Thymus (tissue), 11 donors: Measurements from ENCODE around the gene POP5. TPM values are rescaled to one million over a fixed set of nuclear protein-coding genes. Genes with fewer than 3 reads are reported as not detected.

Experiments
- DNase-seq, 9 donors: peaks; one replicate each; pipeline ENCODE4 v3.0.0-alpha.2; 2013; ENCODE audit warnings: low spot score in 9 of 9, low read depth in 6 of 9, missing footprints in 1 of 9
- H3K27ac ChIP-seq, 2 donors: one replicate each; pipeline ENCODE4 v1.5.1; 2013; ENCODE audit warnings: control low read depth in 1 of 2, low read depth in 1 of 2, low read length in 1 of 2, mild to moderate bottlenecking in 1 of 2, moderate library complexity in 1 of 2
- H3K27me3 ChIP-seq, 2 donors: one replicate each; pipeline ENCODE4 v1.5.1; 2013; ENCODE audit warnings: low read length in 1 of 2; ENCODE audit not compliant: control insufficient read depth in 2 of 2, insufficient read depth in 1 of 2
- H3K36me3 ChIP-seq, 2 donors: one replicate each; pipeline ENCODE4 v1.5.1; 2013; ENCODE audit warnings: low read length in 1 of 2, mild to moderate bottlenecking in 1 of 2, moderate library complexity in 1 of 2; ENCODE audit not compliant: control insufficient read depth in 2 of 2, insufficient read depth in 2 of 2
- H3K4me1 ChIP-seq, 2 donors: one replicate each; pipeline ENCODE4 v1.5.1; 2013; ENCODE audit warnings: low read length in 2 of 2; ENCODE audit not compliant: control insufficient read depth in 2 of 2, insufficient read depth in 2 of 2
- H3K4me3 ChIP-seq, 2 donors: one replicate each; pipeline ENCODE4 v1.5.1; 2013; ENCODE audit warnings: low read length in 2 of 2, control low read depth in 1 of 2, mild to moderate bottlenecking in 1 of 2
- H3K9me3 ChIP-seq, 2 donors: one replicate each; pipeline ENCODE4 v1.5.1; 2013; ENCODE audit warnings: low read length in 1 of 2, mild to moderate bottlenecking in 1 of 2; ENCODE audit not compliant: control insufficient read depth in 2 of 2, insufficient read depth in 1 of 2
- WGBS: extraction: QIAGEN DNeasy Blood & Tissue Kit; methylation state at CpG from one replicate; pipeline ENCODE4 v1.1.7; 2013; 5-methylcytosine and 5-hydroxymethylcytosine counted together
- polyA plus RNA-seq: library from polyadenylated mRNA; stranded (reverse); fragments of 200-250 nt; gene quantifications from one replicate; pipeline ENCODE4 v1.2.3, GENCODE V29; 2013
- total RNA-seq: library from RNA; stranded (reverse); fragments of 120-200 nt; gene quantifications from one replicate; pipeline ENCODE4 v1.2.4, GENCODE V29; 2013
- donor health status: healthy.

POP5 gene
- total and polyA plus RNA-seq, 2 donors, result 55.4 to 95.1 TPM

DNA sequence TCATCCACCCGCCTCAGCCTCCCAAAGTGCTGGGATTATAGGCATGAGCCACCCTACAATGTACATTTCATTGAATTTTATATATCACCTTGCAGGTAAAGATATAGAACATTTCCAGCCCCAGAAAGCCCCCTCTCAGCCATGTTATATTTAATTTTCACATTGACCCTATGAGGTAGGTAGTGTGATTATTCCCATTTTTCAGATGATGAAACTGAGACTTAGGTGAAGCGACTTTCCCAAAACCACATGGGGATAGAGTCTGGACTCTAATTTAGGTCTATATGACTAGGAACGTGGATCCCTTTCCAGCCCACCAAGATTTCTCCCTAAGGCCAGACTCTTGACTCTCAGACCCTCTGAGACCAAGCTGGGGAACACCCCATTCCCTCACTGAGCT lies 15.7 kb upstream of the POP5 start:
- H3K4me3 ChIP-seq, result no peak overlapping the region
- 97% methylated on average over 3 of the region's 3 CpGs for WGBS
- no peaks in the 10 kb centered on the region for H3K4me1 ChIP-seq
- no peak for DNase-seq
- H3K36me3 ChIP-seq, result no peaks in the 10 kb centered on the region
- no peaks in the 10 kb centered on the region for H3K9me3 ChIP-seq
- H3K27ac ChIP-seq, result no peak overlapping the region
- peaks cover 0 to 19% of the 10 kb centered on the region in 2 donors for H3K27me3 ChIP-seq

DNA sequence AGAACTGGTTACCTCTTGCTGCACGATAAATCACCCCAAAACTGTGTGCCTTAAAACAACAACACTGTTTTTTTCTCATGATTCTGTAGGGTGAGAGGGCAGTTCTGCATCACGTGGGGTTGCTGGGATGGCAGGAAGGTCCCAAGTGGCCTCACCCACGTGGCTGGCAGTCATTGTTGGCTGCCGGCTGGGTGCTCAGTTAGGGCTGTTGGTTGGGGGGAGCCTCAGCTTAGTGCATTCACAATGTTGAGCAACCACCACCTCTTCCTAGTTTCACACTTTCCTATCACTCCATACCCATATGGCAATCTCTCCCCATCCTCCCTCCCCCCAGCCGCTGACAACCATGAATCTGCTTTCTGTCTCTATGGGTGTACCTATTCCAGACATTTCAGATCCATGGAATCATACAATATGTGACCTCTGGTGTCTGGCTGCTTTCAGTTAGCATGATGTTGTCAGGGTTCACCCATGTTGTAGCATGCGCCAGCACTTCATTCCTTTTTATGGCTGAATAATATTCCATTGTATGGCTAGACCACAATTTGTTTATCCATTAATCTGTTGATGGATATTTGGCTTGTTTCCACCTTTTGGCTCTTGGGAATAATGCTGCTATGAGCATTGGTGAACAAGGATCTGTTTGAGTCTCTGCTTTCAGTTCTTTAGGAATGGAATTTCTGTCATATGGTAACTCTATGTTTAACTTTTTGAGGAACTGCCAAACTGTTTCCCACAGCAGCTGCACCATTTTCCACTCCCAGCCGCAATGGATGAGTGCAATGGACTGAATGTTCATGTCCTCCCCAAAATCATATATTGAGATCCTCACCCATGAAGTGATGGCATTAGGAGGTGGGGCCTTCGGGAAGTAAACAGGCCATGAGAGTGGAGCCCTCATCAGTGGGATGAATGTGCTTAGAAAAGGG lies 11.2 kb upstream of the POP5 start:
- Histone ChIP-seq H3K36me3 (no peaks in the 10 kb centered on the region), H3K4me1 (no peaks in the 10 kb centered on the region), H3K9me3 (no peaks in the 10 kb centered on the region), H3K4me3 (no peak overlapping the region), H3K27ac (no peak overlapping the region), H3K27me3 (peaks cover 0 to 4% of the 10 kb centered on the region in 2 donors)
- DNase-seq, result no peak
- 91% methylated on average over 8 of the region's 8 CpGs for WGBS

DNA sequence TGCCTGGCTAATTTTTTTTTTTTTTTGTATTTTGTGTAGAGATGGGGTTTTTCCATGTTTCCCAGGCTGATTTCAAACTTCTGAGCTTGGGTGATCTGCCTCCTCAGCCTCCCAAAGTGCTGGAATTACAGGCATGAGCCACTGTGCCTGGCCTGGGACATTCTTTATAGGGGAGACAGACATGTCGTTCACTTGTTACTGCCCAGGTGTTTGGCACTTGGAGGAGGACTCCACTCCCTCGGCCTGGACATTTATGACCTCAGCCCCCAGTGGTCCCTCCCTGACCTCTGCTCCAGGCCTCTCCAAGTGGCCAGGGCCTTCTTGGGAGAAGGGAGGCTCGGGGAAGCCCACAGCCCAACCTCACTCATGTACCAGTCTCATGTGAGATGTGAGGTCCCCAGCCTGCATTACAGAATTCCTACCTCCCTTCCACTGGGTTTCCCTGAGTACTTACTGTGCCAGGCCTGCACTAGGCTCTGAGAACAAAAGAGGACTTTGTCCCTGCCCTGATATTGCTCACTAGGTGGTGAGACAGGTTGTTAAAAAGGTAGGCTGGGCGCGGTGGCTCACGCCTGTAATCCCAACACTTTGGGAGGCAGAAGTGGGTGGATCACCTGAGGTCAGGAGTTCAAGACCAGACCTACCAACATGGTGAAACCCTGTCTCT lies 9.7 kb upstream of the POP5 start:
- Histone ChIP-seq H3K9me3 (no peaks in the 10 kb centered on the region), H3K36me3 (no peaks in the 10 kb centered on the region), H3K4me1 (no peaks in the 10 kb centered on the region), H3K4me3 (no peak overlapping the region), H3K27ac (no peak overlapping the region), H3K27me3 (peaks cover 3 to 7% of the 10 kb centered on the region in 2 donors)
- 94% methylated on average over 6 of the region's 6 CpGs for WGBS
- no peak for DNase-seq

DNA sequence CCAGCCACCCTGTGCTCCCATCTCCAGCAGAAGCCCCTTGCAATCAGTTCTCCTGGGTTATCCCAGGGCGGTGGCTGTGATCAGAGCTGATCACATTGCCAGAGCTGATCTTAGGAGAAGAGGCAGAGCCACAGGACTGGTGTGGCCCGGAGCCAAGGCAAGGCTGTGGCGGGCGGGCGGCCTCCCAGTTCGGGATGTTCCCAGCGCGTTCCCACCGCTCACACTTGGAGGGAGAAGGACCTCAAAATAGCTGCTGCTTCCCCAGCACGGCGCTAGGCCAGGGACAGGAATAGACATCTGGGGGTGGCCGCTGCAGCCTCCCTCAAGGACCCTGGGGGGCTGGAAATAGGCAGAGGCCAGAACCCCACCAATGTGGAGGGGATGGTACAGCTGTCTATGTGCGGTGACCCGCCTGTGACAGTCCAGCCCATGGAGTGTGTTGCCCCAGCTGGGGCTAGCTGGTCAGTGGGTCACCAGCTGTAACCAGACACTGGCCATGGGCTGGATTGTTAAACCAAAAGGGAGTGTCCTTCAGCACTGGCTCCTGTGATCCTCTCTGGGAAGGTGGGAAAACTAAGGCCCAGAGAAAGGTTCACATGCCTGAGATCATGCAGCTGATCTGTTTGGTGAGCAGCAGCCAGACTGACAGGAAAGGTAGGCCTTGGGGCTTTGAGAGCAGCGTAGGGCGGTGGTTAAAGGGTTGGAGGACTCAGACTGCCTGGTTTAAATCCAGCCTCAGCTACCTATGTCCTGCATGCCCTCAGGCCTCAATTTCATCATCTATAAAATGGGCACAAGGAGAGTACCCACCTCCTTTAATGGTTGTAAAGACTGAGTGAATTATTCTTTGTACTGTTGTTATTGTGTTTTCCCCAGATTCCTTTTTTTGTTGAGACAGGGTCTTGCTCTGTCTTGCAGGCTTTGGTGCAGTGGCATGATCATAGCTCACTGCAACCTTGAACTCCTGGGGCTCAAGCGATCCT lies 8.0 kb upstream of the POP5 start:
- 95% methylated on average over 17 of the region's 17 CpGs for WGBS
- Histone ChIP-seq H3K27me3 (peaks cover 12 to 24% of the 10 kb centered on the region in 2 donors), H3K4me1 (peaks cover 4% of the 10 kb centered on the region in 2 donors), H3K9me3 (no peaks in the 10 kb centered on the region), H3K36me3 (no peaks in the 10 kb centered on the region), H3K4me3 (no peak overlapping the region), H3K27ac (no peak overlapping the region)
- DNase-seq, result no peak

DNA sequence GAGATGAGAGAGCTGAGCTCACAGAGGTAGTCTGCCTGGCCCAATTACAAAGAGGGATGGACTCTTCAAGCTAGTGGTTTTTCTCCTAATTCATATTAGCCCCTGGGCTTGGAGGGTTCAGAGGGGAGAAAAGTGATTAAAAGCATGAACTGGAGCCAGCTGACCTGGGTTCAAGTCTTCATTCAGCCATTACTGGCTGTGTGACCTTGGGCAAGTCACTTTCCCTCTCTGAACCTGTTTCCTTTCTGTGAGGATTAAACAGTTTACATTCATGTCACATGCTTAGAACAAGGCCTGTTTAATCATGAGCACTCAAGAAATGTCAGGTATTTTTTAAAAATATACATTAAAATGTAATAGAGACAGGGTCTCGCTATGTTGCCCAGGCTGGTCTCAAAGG lies 7.2 kb upstream of the POP5 start:
- Histone ChIP-seq H3K4me3 (no peak overlapping the region), H3K9me3 (no peaks in the 10 kb centered on the region), H3K4me1 (peaks cover 4 to 12% of the 10 kb centered on the region in 2 donors), H3K27me3 (peaks cover 20 to 32% of the 10 kb centered on the region in 2 donors), H3K27ac (no peak overlapping the region), H3K36me3 (no peaks in the 10 kb centered on the region)
- 97% methylated on average over 1 of the region's 1 CpG for WGBS
- no peak for DNase-seq

DNA sequence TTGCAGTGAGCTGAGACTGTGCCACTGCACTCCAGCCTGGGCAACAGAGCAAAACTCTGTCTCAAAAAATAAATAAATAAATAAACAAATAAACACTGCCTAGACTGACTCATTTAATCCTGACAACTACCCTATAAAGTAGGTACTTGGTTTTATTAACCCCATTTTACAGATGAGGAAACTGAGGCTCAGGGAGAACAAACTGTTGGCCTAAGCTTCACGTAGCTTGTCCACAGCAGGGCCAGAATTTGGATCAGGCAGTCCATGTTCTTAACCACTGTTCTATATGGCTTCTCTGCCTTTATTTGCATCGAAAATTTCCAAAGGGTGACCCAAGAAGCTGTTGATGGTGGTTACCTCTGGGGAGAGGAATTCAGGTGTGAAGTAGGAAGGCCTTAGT lies 5.7 kb upstream of the POP5 start:
- no peak for DNase-seq
- H3K4me3 ChIP-seq, result no peak overlapping the region
- H3K9me3 ChIP-seq, result no peaks in the 10 kb centered on the region
- no peak overlapping the region for H3K27ac ChIP-seq
- H3K4me1 ChIP-seq, result peaks cover 4 to 16% of the 10 kb centered on the region in 2 donors
- peaks cover 20 to 35% of the 10 kb centered on the region in 2 donors for H3K27me3 ChIP-seq
- H3K36me3 ChIP-seq, result no peaks in the 10 kb centered on the region
- WGBS, result 96% methylated on average over 2 of the region's 2 CpGs

DNA sequence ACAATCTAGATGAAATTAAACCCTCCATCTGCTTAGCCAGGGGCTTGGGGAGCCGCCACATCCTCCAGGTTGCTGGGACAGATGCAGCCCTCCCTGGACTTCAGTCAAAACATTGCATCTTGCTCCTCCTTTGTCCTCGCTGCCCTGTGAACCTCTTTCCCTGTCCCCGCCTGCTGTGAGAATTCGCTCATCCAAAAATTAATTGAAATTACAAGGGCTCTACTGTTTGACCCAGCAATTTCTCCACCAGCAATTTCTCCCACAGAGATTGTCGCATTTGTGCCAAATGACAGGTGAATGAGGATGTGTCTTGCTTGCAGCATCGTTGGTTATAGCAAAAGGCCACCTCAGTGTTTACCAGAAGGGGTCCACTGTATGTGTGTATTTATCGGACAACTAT lies 5.0 kb upstream of the POP5 start:
- Histone ChIP-seq H3K9me3 (no peaks in the 10 kb centered on the region), H3K4me3 (no peak overlapping the region), H3K4me1 (peaks cover 4 to 19% of the 10 kb centered on the region in 2 donors), H3K27me3 (peaks cover 20 to 35% of the 10 kb centered on the region in 2 donors), H3K27ac (no peak overlapping the region), H3K36me3 (no peaks in the 10 kb centered on the region)
- DNase-seq, result no peak
- 79% methylated on average over 7 of the region's 7 CpGs for WGBS

DNA sequence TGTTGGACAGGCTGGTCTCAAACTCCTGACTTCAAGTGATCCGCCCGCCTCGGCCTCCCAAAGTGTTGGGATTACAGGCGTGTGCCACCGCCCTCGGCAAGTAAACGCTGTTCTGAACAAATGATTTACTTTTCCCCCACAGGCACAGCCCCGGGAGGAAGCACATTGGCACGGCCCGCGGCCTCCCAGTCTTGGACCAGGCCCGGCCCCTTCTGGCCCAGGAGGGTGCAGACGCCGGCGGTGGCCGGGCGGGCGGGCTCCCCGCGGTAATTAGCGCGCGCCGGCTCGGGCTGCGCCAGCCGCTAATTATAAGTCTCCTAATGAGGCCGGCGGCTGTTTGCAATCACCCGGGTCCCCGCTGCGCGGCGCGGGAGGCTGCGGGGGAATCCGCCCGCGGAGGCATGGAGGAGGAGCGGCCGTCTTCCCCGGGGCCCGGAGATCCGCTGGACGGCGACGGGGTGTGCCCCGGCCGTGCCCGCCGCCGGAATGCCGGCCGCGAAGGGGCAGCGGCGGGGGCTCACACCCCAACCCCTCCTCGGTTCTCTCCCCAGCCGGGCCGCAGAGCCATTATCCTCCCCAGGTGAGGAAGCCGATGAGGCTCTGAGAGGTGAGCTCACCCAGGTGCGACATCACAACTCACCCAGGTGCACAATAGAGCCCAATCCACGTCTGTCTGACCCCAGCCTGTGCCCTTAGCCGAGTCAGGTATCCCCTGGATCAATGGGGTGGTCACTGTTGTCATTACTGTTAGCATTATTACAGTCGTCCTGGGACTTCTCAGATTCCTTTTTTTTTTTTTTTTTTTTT lies 3.3 kb upstream of the POP5 start:
- peak in 1 of 9 donors; percentile 12 for DNase-seq
- peaks cover 1 to 2% of the 10 kb centered on the region in 2 donors for H3K36me3 ChIP-seq
- H3K4me1 ChIP-seq, result peaks cover 4 to 24% of the 10 kb centered on the region in 2 donors
- H3K27me3 ChIP-seq, result peaks cover 20 to 35% of the 10 kb centered on the region in 2 donors
- no peak overlapping the region for H3K27ac ChIP-seq
- WGBS, result 3% methylated on average over 65 of the region's 65 CpGs
- H3K4me3 ChIP-seq, result peak overlapping the region in 1 of 2 donors; percentile 32
- H3K9me3 ChIP-seq, result no peaks in the 10 kb centered on the region
